KMS-11 (cell line): ENCODE data around the gene ATPAF1.

ENCODE experiments used
- H2AFZ ChIP-seq: fragments of 200-600 bp; sonication (generic); 2 replicates; pipeline ENCODE4 v1.6.1; 2016; ENCODE audit warnings: antibody characterized with exemption, mixed run types, low read depth
- H3K27ac ChIP-seq: fragments of 200-600 bp; sonication (generic); 2 replicates; pipeline ENCODE4 v1.6.1; 2016; ENCODE audit warnings: mild to moderate bottlenecking, mixed run types
- H3K27me3 ChIP-seq: fragments of 200-600 bp; sonication (generic); 2 replicates; pipeline ENCODE4 v1.6.1; 2017; ENCODE audit warnings: mild to moderate bottlenecking, low read depth, mixed run types, moderate library complexity; ENCODE audit not compliant: insufficient read depth
- H3K36me3 ChIP-seq: fragments of 200-600 bp; sonication (generic); 2 replicates; pipeline ENCODE4 v1.6.1; 2017; ENCODE audit warnings: mild to moderate bottlenecking, mixed run types; ENCODE audit not compliant: insufficient read depth
- H3K4me1 ChIP-seq: fragments of 200-600 bp; sonication (generic); 2 replicates; pipeline ENCODE4 v1.6.1; 2016; ENCODE audit warnings: mild to moderate bottlenecking, low read depth, mixed run types; ENCODE audit not compliant: poor library complexity, severe bottlenecking
- H3K4me2 ChIP-seq: fragments of 200-600 bp; sonication (generic); 2 replicates; pipeline ENCODE4 v1.7.0; 2016; ENCODE audit warnings: mild to moderate bottlenecking, mixed run types
- H3K4me3 ChIP-seq: fragments of 200-600 bp; sonication (generic); IDR thresholded peaks from 2 replicates; pipeline ENCODE4 v1.6.1; 2017; ENCODE audit warnings: low read depth, low read length, mixed read lengths; ENCODE audit not compliant: insufficient read depth
- H3K79me2 ChIP-seq: fragments of 200-600 bp; sonication (generic); 2 replicates; pipeline ENCODE4 v1.6.1; 2016; ENCODE audit warnings: low read depth, mixed run types; ENCODE audit not compliant: insufficient read depth
- H3K9ac ChIP-seq: fragments of 200-600 bp; sonication (generic); 2 replicates; pipeline ENCODE4 v1.6.1; 2016; ENCODE audit warnings: mild to moderate bottlenecking, mixed run types
- H4K20me1 ChIP-seq: fragments of 200-600 bp; sonication (generic); 2 replicates; pipeline ENCODE4 v1.6.1; 2016; ENCODE audit warnings: mild to moderate bottlenecking, mixed run types; ENCODE audit not compliant: insufficient read depth
- CTCF ChIP-seq: fragments of 200-600 bp; sonication (generic); conservative IDR thresholded peaks from 2 replicates; pipeline ENCODE4 v1.6.1; 2017; ENCODE audit warnings: low read depth, mild to moderate bottlenecking, antibody characterized with exemption, low read length, moderate library complexity, mixed read lengths

The ATPAF1 gene

GRCh38 chr1:46611691-46612221 lies 56.4 kb downstream of the ATPAF1 start:
- Histone ChIP-seq H3K36me3 (no peaks in the 10 kb centered on the region), H4K20me1 (no peaks in the 10 kb centered on the region), H3K27ac (no peak overlapping the region), H2AFZ (no peak overlapping the region), H3K4me1 (peaks cover 8% of the 10 kb centered on the region), H3K9ac (no peak overlapping the region), H3K27me3 (no peaks in the 10 kb centered on the region), H3K79me2 (0 out of 2 replicates have a peak, but pooled peaks cover 5% of the 10 kb centered on the region), H3K4me2 (no peak overlapping the region), H3K4me3 (no peak overlapping the region)
- TF ChIP-seq CTCF: no peak

GRCh38 chr1:46607345-46608130 lies 60.6 kb downstream of the ATPAF1 start:
- H3K27ac ChIP-seq: no peak overlapping the region
- TF ChIP-seq CTCF: no peak

GRCh38 chr1:46606255-46606965 lies 61.8 kb downstream of the ATPAF1 start:
- H3K4me3 ChIP-seq: no peak overlapping the region
- H3K4me2 ChIP-seq: no peak overlapping the region
- H3K9ac ChIP-seq: no peak overlapping the region
- H3K36me3 ChIP-seq: no peaks in the 10 kb centered on the region
- TF ChIP-seq CTCF: no peak
- H3K79me2 ChIP-seq: no peaks in the 10 kb centered on the region
- no peak overlapping the region for H3K27ac ChIP-seq
- H3K4me1 ChIP-seq: peaks cover 8% of the 10 kb centered on the region
- H4K20me1 ChIP-seq: no peaks in the 10 kb centered on the region
- H3K27me3 ChIP-seq: no peaks in the 10 kb centered on the region
- no peak overlapping the region for H2AFZ ChIP-seq

More at GRCh38 chr1:46607345-46608130, 60.6 kb downstream of the ATPAF1 start:
- Histone ChIP-seq H3K27me3 (no peaks in the 10 kb centered on the region), H3K79me2 (no peaks in the 10 kb centered on the region), H4K20me1 (no peaks in the 10 kb centered on the region), H3K4me2 (no peak overlapping the region), H3K4me1 (peaks cover 8% of the 10 kb centered on the region), H3K9ac (no peak overlapping the region), H3K4me3 (no peak overlapping the region), H2AFZ (no peak overlapping the region), H3K36me3 (no peaks in the 10 kb centered on the region)

GRCh38 chr1:46605232-46605631 lies 62.9 kb downstream of the ATPAF1 start:
- no peak overlapping the region for H3K4me3 ChIP-seq
- no peaks in the 10 kb centered on the region for H4K20me1 ChIP-seq
- H2AFZ ChIP-seq: no peak overlapping the region
- H3K36me3 ChIP-seq: no peaks in the 10 kb centered on the region
- H3K9ac ChIP-seq: no peak overlapping the region
- no peaks in the 10 kb centered on the region for H3K27me3 ChIP-seq
- no peak overlapping the region for H3K4me2 ChIP-seq
- H3K27ac ChIP-seq: no peak overlapping the region
- no peaks in the 10 kb centered on the region for H3K79me2 ChIP-seq
- no peak for TF ChIP-seq CTCF
- H3K4me1 ChIP-seq: peaks cover 8% of the 10 kb centered on the region
